SK-N-SH (cell line): ENCODE results near the gene PPP1R11. TPM values are rescaled to one million over a fixed set of nuclear protein-coding genes. Genes with fewer than 3 reads are reported as not detected.

Experiments
- CTCF ChIA-PET: fragments of 300-600, 350-600 bp; formaldehyde crosslinking; extraction: SDS; loops from one replicate; lab custom pipeline; 2021; lab: Yijun Ruan, JAX
- POLR2A ChIA-PET: fragments of 350-600 bp; sonication (Branson Sonifier 250); formaldehyde crosslinking; extraction: SDS; loops from one replicate; lab custom pipeline; 2020; ENCODE audit warnings: antibody characterized with exemption, inconsistent platforms; lab: Yijun Ruan, JAX
- DNase-seq: peaks from one replicate; pipeline ENCODE4 v3.0.0; 2012
- H2AFZ ChIP-seq: fragments of 200-600 bp; sonication (generic); 2 replicates; pipeline ENCODE4 v1.8.1; 2016; ENCODE audit warnings: antibody characterized with exemption, mild to moderate bottlenecking, low read depth
- H3F3A ChIP-seq: fragments of 200-600 bp; sonication (generic); replicated peaks from 2 replicates; pipeline ENCODE3; 2016; ENCODE audit warnings: antibody characterized with exemption, mild to moderate bottlenecking; ENCODE audit not compliant: insufficient read depth
- H3K27ac ChIP-seq, 2 experiments: fragments of 200-500 bp in 1 of 2; fragments of 200-600 bp in 1 of 2; sonication (Bioruptor generic) in 1 of 2; sonication (generic), shearing (Covaris generic) in 1 of 2; 2 replicates each; pipeline versions ENCODE4 v1.5.1 to v1.6.1; 2014 to 2016; ENCODE audit warnings: low read depth in 2 of 2, inconsistent platforms in 1 of 2, low read length in 1 of 2, mild to moderate bottlenecking in 1 of 2, mixed read lengths in 1 of 2
- H3K27me3 ChIP-seq: fragments of 200-600 bp; sonication (generic), shearing (Covaris generic); 2 replicates; pipeline ENCODE4 v1.6.1; 2016; ENCODE audit warnings: mixed run types; ENCODE audit not compliant: insufficient read depth
- H3K36me3 ChIP-seq, 2 experiments: fragments of 200-500 bp in 1 of 2; fragments of 200-600 bp in 1 of 2; sonication (Bioruptor generic) in 1 of 2; sonication (generic) in 1 of 2; replicated peaks in 1 of 2; 2 replicates each; pipeline versions ENCODE3 to v1.5.1; 2014 to 2016; ENCODE audit warnings: low read length in 1 of 2, mild to moderate bottlenecking in 1 of 2; ENCODE audit not compliant: insufficient read depth in 2 of 2, control insufficient read depth in 1 of 2
- H3K4me1 ChIP-seq, 2 experiments: fragments of 200-500 bp in 1 of 2; fragments of 200-600 bp in 1 of 2; sonication (Bioruptor generic) in 1 of 2; sonication (generic), shearing (Covaris generic) in 1 of 2; 2 replicates each; pipeline versions ENCODE4 v1.5.1 to v1.6.1; 2014 to 2016; ENCODE audit warnings: low read depth in 1 of 2, low read length in 1 of 2, mixed run types in 1 of 2; ENCODE audit not compliant: insufficient read depth in 2 of 2, control insufficient read depth in 1 of 2
- H3K4me2 ChIP-seq: fragments of 200-600 bp; sonication (generic), shearing (Covaris generic); 2 replicates; pipeline ENCODE4 v1.6.1; 2017; ENCODE audit warnings: mixed run types
- H3K4me3 ChIP-seq, 2 experiments: fragments of 200-500 bp in 1 of 2; fragments of 200-600 bp in 1 of 2; sonication (Bioruptor generic) in 1 of 2; sonication (generic), shearing (Covaris generic) in 1 of 2; 2 replicates each; pipeline versions ENCODE4 v1.5.1 to v1.8.1; 2014 to 2016; ENCODE audit warnings: low read depth in 2 of 2, inconsistent platforms in 1 of 2, low read length in 1 of 2, mild to moderate bottlenecking in 1 of 2, mixed read lengths in 1 of 2, moderate library complexity in 1 of 2
- H3K79me2 ChIP-seq: fragments of 200-600 bp; sonication (generic); 2 replicates; pipeline ENCODE4 v1.8.1; 2017; ENCODE audit warnings: mild to moderate bottlenecking; ENCODE audit not compliant: insufficient read depth
- H3K9ac ChIP-seq: fragments of 200-600 bp; sonication (generic); 2 replicates; pipeline ENCODE4 v1.6.1; 2017; ENCODE audit warnings: mixed run types
- H3K9me2 ChIP-seq: fragments of 200-600 bp; sonication (generic); 2 replicates; pipeline ENCODE4 v1.6.1; 2017; ENCODE audit warnings: mixed run types
- H3K9me3 ChIP-seq: fragments of 200-600 bp; sonication (generic); 2 replicates; pipeline ENCODE4 v1.6.1; 2017; ENCODE audit warnings: mixed run types, mild to moderate bottlenecking, moderate library complexity
- H4K20me1 ChIP-seq: fragments of 200-600 bp; sonication (generic); 2 replicates; pipeline ENCODE4 v1.6.1; 2017; ENCODE audit warnings: mild to moderate bottlenecking, mixed run types; ENCODE audit not compliant: insufficient read depth
- CHD2 ChIP-seq: fragments of 150-350 bp; IDR thresholded peaks from 2 replicates; pipeline ENCODE4 v1.6.1; 2018; ENCODE audit warnings: low read length; ENCODE audit not compliant: partially characterized antibody
- CTCF ChIP-seq: fragments of 200-600 bp; sonication (generic); IDR thresholded peaks from 2 replicates; pipeline ENCODE4 v1.6.1; 2017; ENCODE audit warnings: antibody characterized with exemption, mild to moderate bottlenecking, moderate library complexity
- FOSL2 ChIP-seq: IDR thresholded peaks from 2 replicates; pipeline ENCODE4 v1.4.0; 2012; ENCODE audit warnings: low read depth, mild to moderate bottlenecking, moderate library complexity, borderline replicate concordance
- FOXM1 ChIP-seq: IDR thresholded peaks from 2 replicates; pipeline ENCODE4 v1.4.0; 2012; ENCODE audit warnings: low read depth, mild to moderate bottlenecking
- GABPA ChIP-seq: IDR thresholded peaks from 2 replicates; pipeline ENCODE4 v1.4.0; 2012; ENCODE audit warnings: low read depth, mild to moderate bottlenecking
- GATA2 ChIP-seq: sonication (generic); formaldehyde crosslinking; IDR thresholded peaks from 2 replicates; pipeline ENCODE4 v1.5.0; 2020; ENCODE audit warnings: mild to moderate bottlenecking, missing genetic modification reagents
- MAX ChIP-seq: IDR thresholded peaks from 2 replicates; pipeline ENCODE4 v1.4.0; 2012; ENCODE audit warnings: low read depth
- NFIC ChIP-seq: IDR thresholded peaks from 2 replicates; pipeline ENCODE4 v1.4.0; 2012; ENCODE audit warnings: borderline replicate concordance
- POLR2AphosphoS5 ChIP-seq: IDR thresholded peaks from 2 replicates; pipeline ENCODE4 v1.6.1; 2012; ENCODE audit warnings: low read depth, low read length
- RAD21 ChIP-seq: IDR thresholded peaks from 2 replicates; pipeline ENCODE4 v1.6.1; 2012; ENCODE audit warnings: mild to moderate bottlenecking, low read length
- RCOR1 ChIP-seq: fragments of 150-350 bp; IDR thresholded peaks from 2 replicates; pipeline ENCODE4 v1.6.1; 2017; ENCODE audit warnings: antibody characterized with exemption, low read length
- REST ChIP-seq: IDR thresholded peaks from 2 replicates; pipeline ENCODE4 v1.6.1; 2012; ENCODE audit warnings: mild to moderate bottlenecking, low read depth, low read length, moderate library complexity
- SIN3A ChIP-seq: IDR thresholded peaks from 2 replicates; pipeline ENCODE4 v1.6.1; 2012; ENCODE audit warnings: low read depth, mild to moderate bottlenecking, low read length, moderate library complexity, borderline replicate concordance
- SMC3 ChIP-seq: IDR thresholded peaks from 2 replicates; pipeline ENCODE4 v1.6.1; 2012; ENCODE audit warnings: low read depth, low read length, improper control_type of control experiment
- TEAD4 ChIP-seq: IDR thresholded peaks from 2 replicates; pipeline ENCODE4 v1.4.0; 2012; ENCODE audit warnings: mild to moderate bottlenecking, borderline replicate concordance; ENCODE audit not compliant: insufficient read depth
- WGBS: methylation state at CpG from one replicate; pipeline ENCODE4 v1.1.6; 2017; ENCODE audit warnings: low lambda C conversion rate; 5-methylcytosine and 5-hydroxymethylcytosine counted together
- polyA plus RNA-seq, 3 experiments: library from polyadenylated mRNA; depleted of rRNA; stranded (reverse); fragments of >200 nt; gene quantifications; 2 replicates each; pipeline ENCODE4 v1.2.3, GENCODE V29; 2012
- TF ChIP-seq, protein P1 (sequence below): IDR thresholded peaks from 2 replicates; pipeline ENCODE4 v1.4.0; 2012; ENCODE audit warnings: low read depth, borderline replicate concordance
- TF ChIP-seq, protein P2 (sequence below): fragments of 150-350 bp; IDR thresholded peaks from 2 replicates; pipeline ENCODE4 v1.6.1; 2016; ENCODE audit warnings: mild to moderate bottlenecking, low read depth, low read length

The PPP1R11 gene
- polyA plus RNA-seq, 1 of the 3 experiments (the other 2 are of a cell fraction), result 46.8 TPM

GRCh38 chr6:30077218-30077617 lies 10.2 kb downstream of the PPP1R11 start (continued):
- TF ChIP-seq FOSL2, result no peak
- TF ChIP-seq POLR2AphosphoS5, result no peak

DNA sequence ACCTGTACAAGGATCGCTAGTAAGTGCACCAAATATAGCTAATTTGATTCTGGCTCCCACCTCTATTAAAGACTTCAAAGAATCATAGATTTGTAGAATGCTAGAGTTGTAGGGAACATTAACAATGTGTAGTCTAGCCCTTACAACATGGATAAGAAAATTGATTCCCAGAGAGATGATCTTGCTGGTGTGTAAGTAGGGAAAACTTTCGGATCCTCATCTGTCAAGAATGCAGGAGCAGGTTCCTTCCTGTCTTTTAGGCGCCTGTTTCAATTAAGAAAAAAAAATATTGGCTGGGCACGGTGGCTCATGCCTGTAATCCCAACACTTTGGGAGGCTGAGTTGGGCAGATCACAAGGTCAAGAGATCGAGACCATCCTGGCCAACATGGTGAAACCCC lies 20.9 kb downstream of the PPP1R11 start:
- H4K20me1 ChIP-seq, result no peaks in the 10 kb centered on the region
- ChIA-PET POLR2A (no interaction called here), CTCF (interaction anchor here (2.1 to 2.6 kb wide), 3 partner anchors 11 to 43 kb away, joined by 5 to 13 read pairs (median 12); no protein-coding TSS in a partner anchor)
- H3K4me2 ChIP-seq, result no peak overlapping the region
- no peak overlapping the region for H3K27ac ChIP-seq
- no peaks in the 10 kb centered on the region for H3K9me2 ChIP-seq
- H3K9me3 ChIP-seq, result no peaks in the 10 kb centered on the region
- WGBS, result 39% methylated on average over 5 of the region's 5 CpGs
- no peak for DNase-seq
- no peak overlapping the region for H2AFZ ChIP-seq
- peaks cover 21% of the 10 kb centered on the region for H3K27me3 ChIP-seq
- no peak overlapping the region for H3K4me3 ChIP-seq
- no peaks in the 10 kb centered on the region for H3K79me2 ChIP-seq
- TF ChIP-seq TEAD4 (no peak), CTCF (no peak), POLR2AphosphoS5 (no peak), RAD21 (no peak), CHD2 (no peak), SIN3A (no peak), RCOR1 (no peak), NFIC (no peak), REST (no peak), MAX (no peak), SMC3 (no peak), FOXM1 (no peak), GATA2 (CRISPR knock-in tag) (no peak), FOSL2 (no peak), GABPA (no peak)
- TF ChIP-seq, protein P1, sequence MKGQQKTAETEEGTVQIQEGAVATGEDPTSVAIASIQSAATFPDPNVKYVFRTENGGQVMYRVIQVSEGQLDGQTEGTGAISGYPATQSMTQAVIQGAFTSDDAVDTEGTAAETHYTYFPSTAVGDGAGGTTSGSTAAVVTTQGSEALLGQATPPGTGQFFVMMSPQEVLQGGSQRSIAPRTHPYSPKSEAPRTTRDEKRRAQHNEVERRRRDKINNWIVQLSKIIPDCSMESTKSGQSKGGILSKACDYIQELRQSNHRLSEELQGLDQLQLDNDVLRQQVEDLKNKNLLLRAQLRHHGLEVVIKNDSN, result no peak
- TF ChIP-seq, protein P2, sequence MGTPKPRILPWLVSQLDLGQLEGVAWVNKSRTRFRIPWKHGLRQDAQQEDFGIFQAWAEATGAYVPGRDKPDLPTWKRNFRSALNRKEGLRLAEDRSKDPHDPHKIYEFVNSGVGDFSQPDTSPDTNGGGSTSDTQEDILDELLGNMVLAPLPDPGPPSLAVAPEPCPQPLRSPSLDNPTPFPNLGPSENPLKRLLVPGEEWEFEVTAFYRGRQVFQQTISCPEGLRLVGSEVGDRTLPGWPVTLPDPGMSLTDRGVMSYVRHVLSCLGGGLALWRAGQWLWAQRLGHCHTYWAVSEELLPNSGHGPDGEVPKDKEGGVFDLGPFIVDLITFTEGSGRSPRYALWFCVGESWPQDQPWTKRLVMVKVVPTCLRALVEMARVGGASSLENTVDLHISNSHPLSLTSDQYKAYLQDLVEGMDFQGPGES, result no peak
- no peaks in the 10 kb centered on the region for H3K4me1 ChIP-seq
- H3K9ac ChIP-seq, result no peak overlapping the region
- no peaks in the 10 kb centered on the region for H3F3A ChIP-seq
- no peaks in the 10 kb centered on the region for H3K36me3 ChIP-seq
